AG04449 (cell line): ENCODE measurements around the gene ADRA2B.

Experiments
- CTCF ChIA-PET: fragments of 350-600 bp; formaldehyde crosslinking; extraction: SDS; loops from one replicate; lab custom pipeline; 2021; ENCODE audit warnings: antibody characterized with exemption; lab: Yijun Ruan, JAX
- POLR2A ChIA-PET: fragments of 400-600, 350-600 bp; formaldehyde crosslinking; extraction: SDS; loops from one replicate; lab custom pipeline; 2020; ENCODE audit warnings: antibody characterized with exemption, inconsistent platforms; lab: Yijun Ruan, JAX
- DNase-seq: peaks from one replicate; pipeline ENCODE4 v3.0.0-alpha.2; 2010; ENCODE audit warnings: low read depth, low spot score
- H3K4me3 ChIP-seq: 2 replicates; pipeline ENCODE4 v1.5.1; 2011; ENCODE audit warnings: low read depth, mild to moderate bottlenecking, control low read depth, low read length
- TF ChIP-seq, protein P1 (sequence below): IDR thresholded peaks from one replicate; pipeline ENCODE4 v1.5.1; 2011; ENCODE audit warnings: mild to moderate bottlenecking, moderate library complexity, low read length, control low read depth, inconsistent platforms; ENCODE audit not compliant: insufficient read depth; ENCODE audit errors: missing control alignments

The ADRA2B gene

DNA sequence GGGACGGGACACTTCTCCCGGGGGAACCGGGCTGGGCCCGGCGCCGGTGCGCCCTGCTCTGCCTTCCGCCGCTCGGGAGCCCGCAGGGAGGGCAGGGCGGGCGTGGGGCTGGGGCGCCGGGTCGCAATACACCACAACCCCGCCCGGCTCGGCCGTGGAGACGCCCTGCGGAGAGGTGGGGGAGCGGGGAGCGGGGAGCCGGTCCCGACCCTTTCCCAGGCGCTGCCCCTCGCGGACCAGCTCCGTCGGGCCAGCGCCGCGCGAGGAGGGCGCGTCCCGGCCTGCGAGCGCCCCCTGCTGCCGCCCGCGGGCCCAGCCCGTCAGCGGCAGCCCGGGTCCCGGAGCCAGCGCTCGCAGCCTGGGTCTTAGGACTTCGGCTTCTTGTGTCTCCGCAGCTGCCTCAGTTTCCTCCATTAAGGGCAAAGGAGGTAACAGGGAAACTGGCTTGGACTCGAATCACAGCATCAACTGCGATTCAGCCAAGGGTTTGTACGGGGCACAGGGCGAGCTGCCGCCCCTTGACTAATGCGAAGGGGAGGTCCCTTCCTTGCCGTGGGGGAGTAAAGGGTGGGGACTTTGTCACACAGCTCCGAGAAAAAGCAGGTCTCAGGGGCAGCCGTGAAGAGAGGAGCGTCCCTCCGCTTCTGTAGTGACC lies 635 bp upstream of the ADRA2B start:
- no peak for DNase-seq
- ChIA-PET CTCF (interaction anchor here (0.6 to 4.2 kb wide), 36 partner anchors 9 to 153 kb away, joined by 3 to 63 read pairs (median 4); partner anchors contain the start of genes ANKRD36C, ASTL and DUSP2), POLR2A (no interaction called here)
- TF ChIP-seq, protein P1, sequence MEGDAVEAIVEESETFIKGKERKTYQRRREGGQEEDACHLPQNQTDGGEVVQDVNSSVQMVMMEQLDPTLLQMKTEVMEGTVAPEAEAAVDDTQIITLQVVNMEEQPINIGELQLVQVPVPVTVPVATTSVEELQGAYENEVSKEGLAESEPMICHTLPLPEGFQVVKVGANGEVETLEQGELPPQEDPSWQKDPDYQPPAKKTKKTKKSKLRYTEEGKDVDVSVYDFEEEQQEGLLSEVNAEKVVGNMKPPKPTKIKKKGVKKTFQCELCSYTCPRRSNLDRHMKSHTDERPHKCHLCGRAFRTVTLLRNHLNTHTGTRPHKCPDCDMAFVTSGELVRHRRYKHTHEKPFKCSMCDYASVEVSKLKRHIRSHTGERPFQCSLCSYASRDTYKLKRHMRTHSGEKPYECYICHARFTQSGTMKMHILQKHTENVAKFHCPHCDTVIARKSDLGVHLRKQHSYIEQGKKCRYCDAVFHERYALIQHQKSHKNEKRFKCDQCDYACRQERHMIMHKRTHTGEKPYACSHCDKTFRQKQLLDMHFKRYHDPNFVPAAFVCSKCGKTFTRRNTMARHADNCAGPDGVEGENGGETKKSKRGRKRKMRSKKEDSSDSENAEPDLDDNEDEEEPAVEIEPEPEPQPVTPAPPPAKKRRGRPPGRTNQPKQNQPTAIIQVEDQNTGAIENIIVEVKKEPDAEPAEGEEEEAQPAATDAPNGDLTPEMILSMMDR, result peak; percentile 43
- H3K4me3 ChIP-seq, result peak overlapping the region; percentile 32

DNA sequence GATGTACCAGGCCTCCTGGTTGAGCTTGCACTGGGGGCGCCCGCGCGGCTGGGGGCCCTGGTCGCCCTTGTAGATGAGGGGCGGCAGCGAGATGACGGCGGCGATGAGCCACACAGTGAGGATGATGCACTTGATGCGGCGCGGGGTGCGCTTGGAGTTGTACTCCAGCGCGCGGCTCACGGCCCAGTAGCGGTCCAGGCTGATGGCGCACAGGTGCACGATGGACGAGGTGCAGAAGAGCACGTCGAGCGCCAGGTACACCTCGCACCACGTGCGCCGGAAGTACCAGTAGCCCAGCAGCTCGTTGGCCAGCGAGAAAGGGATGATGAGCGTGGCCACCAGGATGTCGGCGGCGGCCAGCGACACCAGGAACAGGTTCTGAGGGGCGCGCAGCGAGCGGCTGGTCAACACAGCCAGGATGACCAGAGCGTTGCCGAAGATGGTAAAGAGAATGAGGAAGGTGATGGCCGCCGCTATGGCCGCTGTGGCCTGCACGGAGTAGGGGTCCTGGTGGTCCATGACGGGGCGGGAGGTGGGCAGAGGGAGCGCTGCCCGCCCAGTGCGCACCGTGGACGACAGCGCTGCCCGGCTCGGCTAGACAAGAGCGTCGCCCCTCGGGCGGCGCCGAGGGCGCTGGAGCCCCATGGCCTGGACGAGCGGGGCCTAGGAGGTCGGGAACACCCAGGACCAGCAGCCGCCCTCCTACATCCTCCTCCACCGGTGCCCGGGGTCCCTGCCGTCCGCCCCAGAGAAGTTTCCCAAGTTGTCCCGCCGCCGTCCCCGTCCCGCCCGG lies 544 bp downstream of the ADRA2B start:
- ChIA-PET CTCF (interaction anchor here (1.1 to 4.2 kb wide), 16 partner anchors 15 to 123 kb away, joined by 3 to 63 read pairs (median 7); partner anchors contain the start of genes ANKRD36C and ASTL), POLR2A (no interaction called here)
- TF ChIP-seq, protein P1, result no peak
- peak overlapping the region; percentile 32; the same call in 1 of the 2 replicates for H3K4me3 ChIP-seq
- DNase-seq, result no peak

- POLR2A ChIA-PET, result no interaction called here
- TF ChIP-seq, protein P1, result no peak
- CTCF ChIA-PET, result interaction anchor here (0.8 to 4.2 kb wide), 7 partner anchors 9 to 92 kb away, joined by 3 to 24 read pairs (median 4); no protein-coding TSS in a partner anchor
- no peak overlapping the region for H3K4me3 ChIP-seq
- no peak for DNase-seq
These were observed 1.3 kb downstream of the ADRA2B start for GRCh38 chr2:96114903-96115581.

- no peak overlapping the region for H3K4me3 ChIP-seq
- ChIA-PET CTCF (interaction anchor here (0.8 to 2.7 kb wide), 5 partner anchors 9 to 92 kb away, joined by 3 to 12 read pairs (median 3); no protein-coding TSS in a partner anchor), POLR2A (no interaction called here)
- TF ChIP-seq, protein P1, result no peak
- DNase-seq, result no peak
These were observed 1.8 kb downstream of the ADRA2B start for GRCh38 chr2:96114546-96114902.

GRCh38 chr2:96113951-96114350 lies 2.4 kb downstream of the ADRA2B start:
- H3K4me3 ChIP-seq, result no peak overlapping the region
- TF ChIP-seq, protein P1, result no peak
- DNase-seq, result no peak
- CTCF ChIA-PET, result interaction anchor here (0.6 to 2.7 kb wide), 4 partner anchors 10 to 121 kb away, joined by 3 to 12 read pairs (median 4); no protein-coding TSS in a partner anchor
- POLR2A ChIA-PET, result no interaction called here
